GM21423 (cell line): ENCODE data around the gene RBM17.
"Not testable (repeated sequence)": the region's sequence is repeated elsewhere in the genome, so short reads cannot be mapped to it uniquely, and the experiment has no call there.

ENCODE experiments used
- ATAC-seq: cut with Tn5 transposase; IDR thresholded peaks from one replicate; pipeline ENCODE4 v1.9.1; 2021; ENCODE audit warnings: mild to moderate bottlenecking, moderate library complexity; ENCODE audit not compliant: unreplicated experiment

The RBM17 gene

DNA sequence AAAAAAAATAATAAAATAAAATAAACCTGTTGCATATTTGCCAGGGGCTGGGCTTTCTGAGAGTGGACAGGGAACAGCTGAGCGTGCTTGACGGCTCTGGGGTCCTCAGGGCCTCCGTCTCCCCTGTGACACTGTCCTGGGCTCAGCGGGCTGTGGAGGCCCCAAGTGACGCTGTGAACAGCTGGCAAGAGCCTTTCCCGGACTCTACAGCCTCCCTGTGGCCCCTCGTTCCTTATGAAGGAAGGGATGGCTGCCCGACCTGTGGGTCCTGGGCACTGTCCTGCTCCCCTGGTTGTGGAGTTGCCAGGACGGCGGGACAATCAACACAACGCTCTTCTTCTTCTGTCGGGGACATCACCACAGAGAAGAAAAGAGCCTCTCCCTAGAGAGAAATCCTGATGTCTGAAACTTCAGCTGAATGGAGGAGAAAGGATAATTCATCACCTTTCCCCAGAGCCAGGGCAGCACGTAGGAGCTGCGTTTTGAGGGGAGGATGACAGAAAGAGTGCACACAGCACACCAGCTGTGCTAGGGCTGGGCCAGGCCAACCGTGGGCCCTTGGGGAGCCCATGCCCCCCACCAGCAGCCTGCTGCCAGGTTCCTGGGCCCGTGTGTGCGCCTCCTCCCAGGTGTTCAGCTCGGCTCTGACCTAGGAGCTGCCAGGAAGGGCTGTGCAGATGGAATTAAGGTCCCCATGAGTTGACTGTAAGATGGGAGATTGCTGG lies 45.4 kb downstream of the RBM17 start:
- no peak for ATAC-seq

DNA sequence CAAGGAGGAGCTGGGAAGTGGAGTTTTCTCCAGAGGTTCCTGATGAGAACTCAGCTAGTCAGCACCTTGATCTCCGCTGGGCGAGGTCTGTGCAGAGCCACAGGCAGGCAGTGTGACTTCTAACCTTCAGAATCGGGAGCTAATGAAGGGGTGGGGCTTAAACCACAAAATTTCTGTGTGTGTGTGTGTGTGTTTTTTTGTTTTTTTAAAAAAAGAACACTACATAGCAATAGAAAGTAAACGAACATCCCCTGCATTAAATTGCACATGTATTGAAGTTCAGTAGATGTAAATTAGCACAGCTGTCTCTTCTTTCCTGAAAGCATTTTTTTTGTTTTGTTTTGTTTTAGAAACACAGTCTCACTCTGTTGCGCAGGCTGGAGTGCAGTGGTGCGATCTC lies 46.2 kb downstream of the RBM17 start:
- ATAC-seq = no peak

DNA sequence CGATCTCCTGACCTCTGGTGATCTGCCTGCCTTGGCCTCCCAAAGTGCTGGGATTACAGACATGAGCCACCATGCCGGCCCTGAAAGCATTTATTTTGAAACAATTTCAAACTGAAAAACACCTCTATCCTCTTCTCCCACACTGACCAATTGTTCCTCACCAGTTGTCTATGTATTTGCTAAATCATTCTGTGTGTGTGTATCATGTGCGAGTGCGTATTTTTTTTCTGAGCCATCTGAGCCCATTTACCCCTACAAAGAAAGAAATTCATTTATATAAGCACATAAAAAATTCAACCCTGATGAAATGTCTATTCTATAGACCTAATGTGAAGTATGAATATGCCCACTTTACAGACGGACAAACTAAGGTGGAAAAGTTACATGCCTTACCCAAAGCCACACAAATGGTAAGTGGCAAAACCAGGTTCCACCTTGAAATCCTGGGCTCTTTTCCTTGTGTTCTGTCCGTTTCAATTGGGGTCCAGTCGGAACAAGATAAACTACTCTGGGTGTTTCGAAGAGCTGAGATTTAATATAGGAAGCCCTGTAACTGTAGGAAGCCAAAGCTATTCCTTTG lies 46.8 kb downstream of the RBM17 start:
- no peak for ATAC-seq

DNA sequence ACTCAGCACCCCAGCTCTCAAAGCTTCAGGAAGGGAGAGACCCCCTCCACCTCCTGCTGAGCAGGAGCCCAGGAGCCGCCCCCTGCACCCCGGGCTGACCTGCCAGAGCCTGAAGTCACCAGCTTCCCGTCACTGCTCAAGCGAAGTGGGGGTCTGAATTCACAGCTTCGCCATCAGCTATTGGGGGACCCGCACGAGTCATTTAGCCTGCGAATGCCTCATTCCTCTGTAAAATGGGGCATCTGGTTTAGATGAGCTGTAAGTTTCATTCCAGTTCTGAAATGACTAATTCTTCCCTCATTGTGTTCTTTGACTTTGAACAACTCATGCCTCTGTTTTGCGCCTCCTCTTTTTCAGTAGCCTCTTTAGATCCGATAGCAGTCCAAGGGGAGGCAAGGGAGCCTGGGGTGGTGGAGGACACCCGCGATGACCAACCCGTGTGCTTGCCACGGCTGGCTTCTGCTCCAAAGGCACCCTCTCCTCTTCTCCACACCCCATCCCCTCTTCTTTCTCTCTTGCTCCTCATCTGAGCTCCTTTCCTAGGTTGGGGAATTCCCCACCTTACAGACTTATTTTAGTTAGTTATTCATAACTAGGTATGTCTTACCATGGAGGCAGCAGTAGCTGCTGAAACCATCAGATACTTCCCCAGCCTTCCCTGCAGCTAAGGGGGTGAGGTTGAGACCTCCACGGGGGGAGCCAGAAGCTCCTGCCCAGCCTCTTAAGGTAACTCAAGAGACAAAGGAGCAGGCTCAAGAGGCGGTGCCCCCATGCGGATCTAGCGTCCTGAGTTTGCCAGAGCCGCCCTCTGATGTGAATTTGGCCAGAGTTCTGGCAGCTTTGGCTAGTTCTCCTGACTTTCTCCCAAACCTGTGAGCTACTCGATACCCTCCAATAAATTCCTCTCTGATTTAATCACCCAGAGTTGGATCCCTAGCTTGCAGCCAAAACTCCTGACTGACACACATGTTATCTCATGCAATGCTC lies 47.7 kb downstream of the RBM17 start:
- peak; percentile 39 for ATAC-seq

DNA sequence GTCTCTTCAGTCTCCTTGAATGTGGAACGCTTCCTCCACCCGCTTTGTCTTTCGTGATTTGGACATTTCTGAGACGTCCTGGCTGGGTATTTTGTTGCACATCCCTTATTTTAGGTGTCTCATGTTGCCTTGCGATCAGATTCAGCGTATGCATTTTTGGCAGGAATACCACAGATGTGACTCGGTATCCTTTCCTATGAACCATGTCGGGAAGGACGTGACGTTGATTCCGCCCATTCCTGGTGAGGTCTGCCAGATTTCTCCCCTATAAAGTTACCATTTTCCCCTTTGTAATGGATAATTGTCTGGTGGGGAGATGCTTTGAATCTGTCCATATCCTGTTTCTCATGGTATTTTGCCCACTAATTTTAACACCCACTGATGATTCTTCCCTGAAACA lies 49.6 kb downstream of the RBM17 start:
- no peak for ATAC-seq

DNA sequence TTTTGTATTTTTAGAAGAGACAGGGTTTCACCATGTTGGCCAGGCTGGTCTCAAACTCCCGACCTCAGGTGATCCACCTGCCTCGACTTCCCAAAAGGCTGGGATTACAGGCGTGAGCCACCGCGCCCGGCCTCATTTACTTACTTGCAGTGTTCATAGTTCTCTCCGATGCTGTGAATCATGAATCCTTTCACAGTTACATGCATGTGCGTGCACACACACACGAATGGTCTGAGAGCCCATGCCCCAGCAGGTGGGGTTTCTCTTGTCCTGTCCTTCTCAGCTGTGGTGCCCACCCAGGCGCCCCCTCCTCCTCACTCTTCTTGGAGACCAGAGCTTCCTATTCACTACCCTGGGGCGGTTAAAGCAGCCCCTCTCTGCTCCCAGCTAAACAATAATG lies 50.6 kb downstream of the RBM17 start:
- no peak for ATAC-seq

DNA sequence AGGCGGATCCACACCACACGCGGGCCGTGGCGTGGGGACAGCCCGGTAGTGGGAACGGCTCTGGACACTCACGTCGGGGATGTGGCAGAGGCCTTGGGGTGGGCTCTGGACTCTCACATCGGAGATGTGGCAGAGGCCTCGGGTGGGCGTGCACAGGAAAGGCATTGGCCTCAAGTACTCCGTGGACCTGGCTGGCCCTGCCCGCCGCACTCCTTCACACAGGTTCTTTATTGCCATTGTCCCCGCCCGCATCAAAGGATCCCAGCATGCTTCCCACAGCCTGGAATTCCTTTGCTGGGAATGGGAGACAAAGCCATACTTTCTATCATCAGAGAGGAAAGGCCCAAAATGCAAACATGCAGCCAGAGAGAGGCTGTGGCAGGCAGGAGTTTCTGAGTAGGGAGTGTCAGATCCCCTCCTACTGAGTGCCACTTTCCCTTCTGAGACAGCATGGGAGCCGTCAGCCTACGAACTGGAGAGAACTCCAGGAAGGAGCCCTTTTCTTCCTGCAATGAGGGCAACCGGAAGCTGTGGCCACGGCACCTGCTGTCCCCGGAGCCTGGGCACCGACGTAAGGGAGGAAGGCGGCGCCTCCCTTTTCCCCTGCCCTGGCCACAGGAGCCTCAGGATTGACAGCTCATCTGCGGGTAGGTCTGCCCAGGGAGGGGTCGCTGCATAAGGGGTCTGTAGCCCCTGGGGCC lies 51.5 kb downstream of the RBM17 start:
- no peak for ATAC-seq

DNA sequence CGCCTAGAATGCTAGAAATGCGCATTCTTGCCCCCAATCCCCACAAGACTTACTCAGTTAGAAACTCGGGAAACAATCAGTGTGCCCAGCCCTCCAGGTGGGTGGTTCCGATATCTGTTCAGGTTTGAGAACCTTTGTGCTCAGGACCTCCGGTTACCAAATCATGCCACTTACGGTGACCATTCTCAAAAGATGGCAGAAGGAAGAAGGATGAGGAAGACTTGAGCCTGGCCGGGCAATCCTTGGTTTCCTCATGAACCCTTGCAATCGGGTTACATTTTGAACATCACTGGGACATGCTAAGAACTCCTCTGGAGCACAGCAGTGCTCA lies 52.1 kb downstream of the RBM17 start:
- ATAC-seq = no peak

DNA sequence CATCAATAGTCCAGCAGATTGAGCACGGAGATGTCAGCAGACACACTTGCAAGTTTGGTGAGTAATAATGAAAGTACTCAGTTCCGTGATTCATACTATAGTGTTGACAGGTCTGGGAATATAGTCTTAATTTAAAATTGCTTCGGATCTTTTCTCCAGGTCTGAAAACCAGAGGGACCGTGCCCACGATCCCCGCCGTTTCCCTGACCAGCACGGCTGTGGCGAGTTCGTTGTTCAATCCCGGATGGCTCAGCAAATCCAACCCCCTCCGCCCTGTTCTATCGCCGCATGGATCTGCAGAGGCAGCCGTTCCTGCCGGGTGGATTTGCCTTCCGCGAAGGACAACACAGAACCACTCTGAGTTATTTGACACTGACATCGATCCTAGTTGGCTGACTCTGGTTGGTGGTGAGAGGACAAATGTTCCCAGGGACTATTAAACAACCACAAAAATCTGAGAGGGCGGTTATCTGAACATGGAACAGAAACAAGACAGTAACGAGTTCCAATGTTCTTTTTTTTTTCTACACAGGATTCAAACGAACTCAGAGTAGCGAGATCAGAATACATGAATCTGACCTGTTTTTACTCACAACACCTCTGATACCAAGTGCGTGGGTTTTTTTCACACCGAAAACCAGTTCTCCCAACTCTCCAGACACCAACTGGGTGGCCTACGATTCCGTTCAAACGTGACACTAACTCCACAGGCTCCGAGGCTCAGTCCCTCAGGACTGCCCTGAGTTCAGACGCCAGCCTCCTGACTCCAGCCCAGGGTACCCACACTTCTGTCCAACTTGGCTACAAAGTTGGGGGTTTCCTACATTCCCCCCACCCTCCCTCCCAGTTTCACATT lies 52.7 kb downstream of the RBM17 start:
- ATAC-seq = peak; percentile 57

DNA sequence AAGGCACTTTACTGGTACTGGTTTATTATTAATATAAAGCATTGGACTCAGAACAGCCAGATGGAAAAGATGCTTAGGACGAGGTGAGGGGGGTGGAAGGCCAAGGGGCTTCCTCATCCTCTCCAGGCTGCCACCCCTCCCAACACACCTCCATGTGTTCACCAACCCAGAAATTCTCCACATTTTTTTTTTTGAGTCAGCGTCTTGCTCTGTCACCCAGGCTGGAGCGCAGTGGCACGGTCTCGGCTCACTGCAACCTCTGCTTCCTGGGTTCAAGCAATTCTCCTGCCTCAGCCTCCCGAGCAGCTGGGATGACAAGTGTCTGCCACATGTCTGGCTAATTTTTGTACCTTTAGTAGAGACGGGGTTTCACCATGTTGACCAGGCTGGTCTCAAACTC lies 53.4 kb downstream of the RBM17 start:
- not testable (repeated sequence) for ATAC-seq

DNA sequence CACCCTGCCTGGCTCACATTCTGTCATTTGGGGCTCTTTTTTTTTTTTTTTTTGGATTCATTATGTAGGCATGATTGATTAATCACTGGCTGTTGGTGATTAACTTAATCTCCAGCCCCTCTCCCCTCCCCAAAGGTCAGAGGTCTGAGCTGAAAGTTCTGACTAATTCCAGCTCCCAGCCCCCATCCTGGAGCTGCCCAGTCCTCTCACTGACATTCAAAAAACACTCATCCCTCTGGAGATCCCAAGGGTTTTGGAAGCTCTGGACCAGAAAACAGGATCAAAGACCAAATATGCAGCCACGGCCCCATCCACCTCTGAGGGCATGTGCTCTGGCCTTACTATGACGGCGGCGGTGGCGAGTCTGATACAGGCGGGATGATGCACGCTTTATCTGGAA lies 53.8 kb downstream of the RBM17 start:
- no peak for ATAC-seq

DNA sequence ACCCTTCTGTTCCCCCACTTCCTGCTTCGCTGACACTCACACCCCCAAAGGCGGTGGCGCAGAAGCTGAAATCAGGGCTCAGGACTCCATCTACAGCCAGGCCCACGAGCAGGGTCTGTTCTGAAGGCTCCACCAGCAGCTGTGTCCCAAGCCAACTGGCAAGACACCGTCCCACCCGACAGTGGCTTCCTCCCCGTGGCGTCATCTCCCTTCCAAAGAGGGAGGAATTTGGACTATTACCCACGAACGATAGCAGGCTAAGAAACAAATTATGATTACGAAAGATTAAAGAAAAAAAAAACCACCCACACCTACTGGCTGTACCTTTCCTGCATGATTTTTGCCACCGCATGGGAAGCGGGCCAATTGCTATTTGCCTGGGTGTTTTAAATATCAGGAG lies 54.3 kb downstream of the RBM17 start:
- no peak for ATAC-seq

DNA sequence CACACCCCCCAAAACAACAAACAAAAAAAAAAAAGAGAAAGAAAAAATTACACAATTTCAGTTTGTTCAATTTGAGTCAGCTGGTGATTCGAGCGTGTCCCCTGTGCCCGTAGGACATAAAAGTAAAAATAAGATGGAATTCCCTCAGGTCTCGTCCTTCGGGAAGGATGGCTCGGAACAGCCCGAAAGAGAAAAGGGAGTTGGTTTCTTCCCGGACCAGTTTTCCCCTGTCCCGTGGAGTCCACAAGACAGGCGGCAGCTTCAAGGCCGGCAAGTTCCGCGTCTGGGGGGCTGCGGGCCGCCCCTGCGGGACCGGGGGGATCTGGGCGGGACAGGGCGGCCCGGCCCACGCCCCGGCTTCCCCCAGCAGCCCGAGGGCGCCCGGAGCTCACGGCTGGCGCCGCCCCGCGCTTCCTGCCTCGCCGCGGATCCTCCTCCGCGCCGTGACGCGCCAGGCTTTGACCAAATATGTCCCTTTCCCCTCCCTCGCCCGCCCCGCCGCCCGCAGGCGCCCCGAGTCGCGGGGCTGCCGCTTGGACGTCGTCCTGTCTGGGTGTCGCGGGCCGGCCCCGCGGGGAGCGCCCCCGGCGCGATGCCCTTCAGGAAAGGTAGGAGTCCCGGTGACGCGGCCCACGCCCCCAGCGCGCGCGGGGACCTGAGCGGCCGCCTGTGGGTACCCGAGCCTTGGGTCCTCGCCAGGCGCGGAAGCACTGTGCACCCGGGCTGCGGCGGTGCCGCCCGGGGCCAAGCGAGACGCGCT lies 55.8 kb downstream of the RBM17 start:
- peak; percentile 78 for ATAC-seq

DNA sequence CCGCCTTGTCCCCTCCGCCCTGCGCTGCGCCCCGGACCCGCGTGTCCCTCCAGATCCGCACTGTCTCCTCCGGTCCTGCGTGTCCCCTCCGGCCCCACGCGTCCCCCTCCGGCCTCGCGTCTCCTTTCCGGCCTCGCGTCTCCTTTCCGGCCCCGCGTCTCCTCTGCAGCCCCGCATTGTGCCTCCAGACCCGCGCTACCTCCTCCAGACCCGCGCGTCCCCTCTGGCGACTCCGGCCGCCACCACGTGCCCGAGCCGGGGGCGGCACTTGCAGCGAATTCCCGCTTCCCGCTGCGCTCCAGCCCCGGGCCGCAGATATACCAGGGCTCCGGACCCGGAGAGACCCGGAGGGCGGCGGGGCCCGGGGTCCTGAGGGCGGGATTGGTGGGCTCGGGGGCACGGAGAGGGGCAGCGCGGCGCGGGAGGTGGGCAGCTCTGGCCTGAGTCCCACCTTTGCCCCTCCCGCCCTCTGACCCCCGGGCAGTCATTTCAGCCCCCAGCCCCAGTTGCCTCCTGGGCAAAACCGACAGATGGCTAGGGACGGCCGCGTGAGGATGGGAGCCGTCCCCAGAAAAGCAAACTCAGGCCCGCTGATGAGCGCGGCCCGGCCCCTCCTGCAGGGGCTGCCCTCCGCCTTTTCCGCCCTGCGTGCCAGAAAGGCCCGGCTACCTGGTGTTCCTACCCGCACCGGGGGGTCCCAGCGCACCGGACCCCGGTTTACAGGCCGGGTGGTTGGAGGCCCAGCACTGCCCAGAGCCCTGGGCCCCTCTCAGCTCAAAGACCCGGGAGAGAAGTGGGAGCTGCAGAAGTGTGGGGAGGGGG lies 56.5 kb downstream of the RBM17 start:
- ATAC-seq = no peak

DNA sequence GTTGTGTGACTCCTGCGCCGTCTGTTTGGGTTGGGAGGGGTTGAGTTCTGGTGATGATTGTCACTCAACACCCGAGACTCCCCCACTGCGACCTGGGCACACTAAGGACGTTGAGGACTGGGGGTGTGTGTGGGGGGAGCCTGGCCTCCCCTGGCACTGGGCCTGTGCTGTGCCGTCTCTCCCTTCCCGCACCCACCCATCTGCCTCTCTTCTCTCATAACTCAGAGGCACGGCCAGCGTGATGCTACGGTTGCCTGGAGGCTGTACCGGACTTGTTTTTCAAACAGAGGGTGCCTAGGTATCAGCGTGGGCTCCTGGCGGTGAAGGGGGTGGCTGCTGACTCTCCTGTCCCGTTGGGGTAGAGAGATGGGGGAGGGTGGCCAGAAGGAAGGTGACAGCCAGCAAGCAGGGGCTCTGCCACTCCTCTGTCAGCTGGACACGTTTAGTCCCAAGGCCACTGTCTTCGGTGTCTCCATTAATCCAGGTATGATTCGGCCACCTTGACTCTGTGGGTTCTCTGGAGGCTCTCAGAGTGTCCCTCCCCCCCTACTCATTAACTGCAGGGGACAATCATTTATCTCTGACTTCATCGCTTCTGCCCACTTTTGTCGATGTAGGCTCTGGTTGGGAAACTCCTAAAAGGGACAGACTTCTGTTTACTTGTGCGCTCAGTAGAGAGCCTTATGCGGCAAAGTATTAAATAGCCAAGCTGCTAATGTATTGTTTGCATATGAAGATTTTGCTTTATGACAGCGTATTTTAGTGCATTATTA lies 57.4 kb downstream of the RBM17 start:
- no peak for ATAC-seq

DNA sequence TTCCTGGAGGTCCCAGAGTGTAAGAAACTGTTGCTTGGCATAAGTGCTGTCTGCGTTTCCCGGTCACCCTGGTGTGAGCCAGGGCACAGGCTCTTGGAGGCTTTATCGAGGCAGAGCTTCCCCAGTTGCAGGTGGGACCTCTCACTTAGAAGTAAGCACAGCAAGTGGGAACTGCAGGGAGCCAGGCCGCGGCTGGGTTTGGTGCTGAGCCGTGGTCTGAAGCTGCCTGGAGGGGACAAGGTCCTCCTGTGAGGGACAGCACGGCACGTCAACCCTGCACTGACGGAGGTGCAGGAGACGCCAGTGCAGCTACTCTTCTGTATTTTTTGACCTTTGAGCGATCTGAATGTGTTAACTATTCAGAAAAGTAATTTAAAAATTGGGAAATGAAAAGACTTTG lies 58.1 kb downstream of the RBM17 start:
- ATAC-seq = no peak

DNA sequence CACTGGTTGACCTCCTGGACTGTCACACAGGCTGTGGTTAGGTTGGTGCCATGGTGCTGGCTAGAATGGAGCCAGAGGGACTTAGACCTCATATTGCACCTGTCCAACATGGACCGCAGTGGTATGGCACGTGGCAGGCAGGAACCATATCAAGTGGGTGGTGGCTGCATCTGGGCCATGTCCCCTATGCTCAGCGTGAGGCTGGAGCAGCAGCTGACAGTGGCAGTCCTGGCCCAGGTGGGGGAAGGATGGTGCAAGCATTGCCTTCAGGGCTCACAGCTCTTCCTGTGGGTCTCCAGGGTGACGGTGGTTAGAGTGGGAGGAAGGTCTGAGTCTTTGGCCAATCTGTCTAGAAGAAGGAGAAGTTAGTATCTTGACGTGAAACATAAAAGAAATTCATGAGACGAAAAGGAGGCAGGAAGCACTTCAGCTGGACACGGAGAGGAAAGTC lies 59.4 kb downstream of the RBM17 start:
- no peak for ATAC-seq

DNA sequence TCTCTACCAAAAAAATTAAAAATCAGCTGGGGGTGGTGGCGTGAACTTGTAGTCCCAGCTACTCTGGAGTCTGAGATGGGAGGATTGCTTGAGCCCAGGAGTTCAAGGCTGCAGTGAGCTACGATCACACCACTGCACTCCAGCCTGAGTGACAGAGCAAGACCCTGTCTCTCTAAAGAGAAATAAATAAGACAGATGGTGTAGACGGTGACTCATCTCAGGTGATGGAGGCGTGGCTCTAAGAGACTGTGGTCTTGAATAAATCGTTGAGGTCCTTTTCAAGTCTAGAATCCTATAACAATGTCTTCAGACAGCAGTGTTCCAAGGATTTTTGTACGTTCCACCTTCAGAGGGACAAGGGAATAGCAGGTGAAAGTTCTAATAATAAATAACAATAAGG lies 60.1 kb downstream of the RBM17 start:
- no peak for ATAC-seq
